Heart left ventricle (tissue), 16 donors: ENCODE results near the gene RAB20. TPM values are rescaled to one million over a fixed set of nuclear protein-coding genes. Genes with fewer than 3 reads are reported as not detected.

Source experiments
- ATAC-seq, 4 donors: fragments of 200-7000 bp; cut with Tn5 transposase; one replicate each; pipeline ENCODE4 v1.9.1; 2020 to 2022; ENCODE audit warnings: moderate library complexity in 4 of 4, mild to moderate bottlenecking in 3 of 4, moderate number of reproducible peaks in 1 of 4
- DNase-seq, 5 donors: peaks; one replicate each; pipeline ENCODE4 v3.0.0-alpha.2; 2020
- H3K27ac ChIP-seq, 12 donors: fragments of 200-600 bp; sonication (generic) in 4 of 12; one replicate each; pipeline versions ENCODE4 v1.5.0 to v1.8.0; 2016 to 2022; ENCODE audit warnings: mild to moderate bottlenecking in 2 of 12
- H3K27me3 ChIP-seq, 9 donors: fragments of 200-600 bp; sonication (generic) in 2 of 9; one replicate each; pipeline versions ENCODE4 v1.5.1 to v1.8.0; 2016 to 2022; ENCODE audit warnings: mild to moderate bottlenecking in 3 of 9
- H3K36me3 ChIP-seq, 9 donors: fragments of 200-600 bp; sonication (generic) in 2 of 9; one replicate each; pipeline versions ENCODE4 v1.5.0 to v1.8.0; 2018 to 2022; ENCODE audit warnings: mild to moderate bottlenecking in 2 of 9
- H3K4me1 ChIP-seq, 12 donors: fragments of 200-600 bp; sonication (generic) in 4 of 12; one replicate each; pipeline versions ENCODE4 v1.5.0 to v1.8.0; 2016 to 2022; ENCODE audit warnings: mild to moderate bottlenecking in 3 of 12
- H3K4me3 ChIP-seq, 12 donors: fragments of 200-600 bp; sonication (generic) in 4 of 12; one replicate each; pipeline versions ENCODE4 v1.5.0 to v1.8.0; 2017 to 2022; ENCODE audit warnings: mild to moderate bottlenecking in 9 of 12, moderate library complexity in 4 of 12
- H3K9me3 ChIP-seq, 12 donors: fragments of 200-600 bp; sonication (generic) in 4 of 12; one replicate each; pipeline versions ENCODE4 v1.5.0 to v1.8.0; 2016 to 2022; ENCODE audit warnings: mild to moderate bottlenecking in 1 of 12
- CTCF ChIP-seq, 12 donors: fragments of 200-600 bp; sonication (generic) in 4 of 12; IDR thresholded peaks; one replicate each; pipeline versions ENCODE4 v1.5.0 to v1.8.0; 2018 to 2022; ENCODE audit warnings: antibody characterized with exemption in 12 of 12, mild to moderate bottlenecking in 5 of 12
- POLR2A ChIP-seq, 2 donors: fragments of 450-650 bp; IDR thresholded peaks; one replicate each; pipeline ENCODE4 v1.6.1; 2017; ENCODE audit warnings: antibody characterized with exemption in 2 of 2, mild to moderate bottlenecking in 2 of 2, moderate library complexity in 2 of 2
- WGBS, 4 donors: extraction: QIAGEN DNeasy Blood & Tissue Kit in 2 of 4; methylation state at CpG; one replicate each; pipeline versions ENCODE4 v1.1.5 to v1.1.7; 2013 to 2018; 5-methylcytosine and 5-hydroxymethylcytosine counted together
- intact Hi-C, 10 donors: fragments of 100-400 bp; cut with DNase I; formaldehyde crosslinking; loops; one replicate each; pipeline versions ENCODE4 v1.11.1 to v1.14.2; 2022
- polyA plus RNA-seq, 2 donors: library from polyadenylated mRNA; stranded (reverse); fragments of 200-250 nt; gene quantifications; one replicate each; pipeline ENCODE4 v1.2.3, GENCODE V29; 2013
- total RNA-seq, 9 donors: library from RNA; depleted of rRNA in 2 of 9; stranded (reverse); fragments of >200 nt in 2 of 9; fragmentation: NEBNext Ultra II Directional in 3 of 9; extraction: Animal tissue kit (Norgen Biotek cat#: 25700) in 3 of 9; gene quantifications; one replicate each; pipeline versions ENCODE4 v1.1.0 to v1.2.4, GENCODE V29; 2016 to 2023
- donor health status: ischemic (EF 13 %, LVEDD 7.1; RV severe dilation, severe dysfunction).
- donor health status: healthy with polysubstance abuse.
- donor health status: DM: no; HTN: yes; CAD: no.
- donor health status: DM: no; HTN: no; CAD: no.
- donor health status: ischemic (EF 25% LVEDD 6.9; RV normal size, moderate dysfunction).
- donor health status: ischemic (EF 25% LVEDD 5.7; RV mildly dilated, moderate dysfunction).
- donor health status: healthy.
- donor health status: DM: yes; HTN: yes; CAD: no.
- donor health status: ischemic (EF 35%, LVEDD 5.7; RV mildly dilated, moderate dysfunction).
- donor health status: nonischemic (EF 11% LVEDD 7.7; RV severe dilation, severe dysfunction).
- donor health status: DM: yes; HTN: yes; CAD: no.
- donor health status: PGD.
- donor health status: ischemic (EF 29% LVEDD 5.4; RV normal size, mild dysfunction).
- donor health status: nonischemic (EF 23%, LVEDD 6.1; RV moderate dilation, normal function).

Gene RAB20
- total and polyA plus RNA-seq, 11 donors = 5.5 to 30.2 (median 13.7) TPM

GRCh38 chr13:110495376-110495775 lies 66.1 kb downstream of the RAB20 start:
- Histone ChIP-seq H3K27me3 (no peaks in the 10 kb centered on the region), H3K36me3 (peaks cover 0 to 96% (median 93%) of the 10 kb centered on the region in 9 donors), H3K9me3 (no peaks in the 10 kb centered on the region), H3K4me3 (no peak overlapping the region), H3K4me1 (no peaks in the 10 kb centered on the region), H3K27ac (no peak overlapping the region)
- TF ChIP-seq POLR2A (IDR thresholded peaks at IDR 0.05) (no peak), CTCF (IDR thresholded peaks at IDR 0.05) (no peak)
- DNase-seq (peak in 1 of 5 donors; percentile 12), ATAC-seq (no peak)
- intact Hi-C loops = no loop called here
- WGBS, 4 donors = 63 to 94% (median 93%) methylated on average over 2 to 3 of the region's 3 CpGs

- DNase-seq = peak in 1 of 5 donors; percentile 63
- TF ChIP-seq CTCF (IDR thresholded peaks at IDR 0.05) (no peak), POLR2A (IDR thresholded peaks at IDR 0.05) (no peak)
- peaks cover 0 to 96% (median 91%) of the 10 kb centered on the region in 9 donors for H3K36me3 ChIP-seq
- no peak overlapping the region for H3K4me3 ChIP-seq
- ATAC-seq = no peak
- no peaks in the 10 kb centered on the region for H3K9me3 ChIP-seq
- intact Hi-C loops = no loop called here
- H3K27me3 ChIP-seq = no peaks in the 10 kb centered on the region
- no peak overlapping the region for H3K27ac ChIP-seq
- H3K4me1 ChIP-seq = no peaks in the 10 kb centered on the region
- 87 to 94% (median 93%) methylated on average over 5 to 9 of the region's 9 CpGs for WGBS, 4 donors
Observed at GRCh38 chr13:110493613-110494012, 67.9 kb downstream of the RAB20 start.

- no peak for TF ChIP-seq CTCF (IDR thresholded peaks at IDR 0.05)
- no peak for TF ChIP-seq POLR2A (IDR thresholded peaks at IDR 0.05)
- ATAC-seq (no peak), DNase-seq (peak in 1 of 5 donors; percentile 37)
- H3K9me3 ChIP-seq = no peaks in the 10 kb centered on the region
- H3K4me3 ChIP-seq = no peak overlapping the region
- no peaks in the 10 kb centered on the region for H3K4me1 ChIP-seq
- 92 to 96% (median 94%) methylated on average over 30 of the region's 30 CpGs for WGBS, 4 donors
- no peaks in the 10 kb centered on the region for H3K27me3 ChIP-seq
- H3K36me3 ChIP-seq = peaks cover 0 to 95% (median 90%) of the 10 kb centered on the region in 9 donors
- intact Hi-C loops = no loop called here
- H3K27ac ChIP-seq = no peak overlapping the region
Observed at GRCh38 chr13:110492679-110493593, 68.6 kb downstream of the RAB20 start.

- no peaks in the 10 kb centered on the region for H3K27me3 ChIP-seq
- H3K4me1 ChIP-seq = no peaks in the 10 kb centered on the region
- intact Hi-C loops = no loop called here
- no peak overlapping the region for H3K27ac ChIP-seq
- DNase-seq (peak in 1 of 5 donors; percentile 52), ATAC-seq (peak in 1 of 4 donors; percentile 18)
- TF ChIP-seq POLR2A (IDR thresholded peaks at IDR 0.05) (no peak), CTCF (IDR thresholded peaks at IDR 0.05) (no peak)
- H3K4me3 ChIP-seq = no peak overlapping the region
- H3K36me3 ChIP-seq = peaks cover 0 to 98% (median 91%) of the 10 kb centered on the region in 9 donors
- 92 to 98% (median 94%) methylated on average over 13 to 24 of the region's 24 CpGs for WGBS, 4 donors
- H3K9me3 ChIP-seq = no peaks in the 10 kb centered on the region
Observed at GRCh38 chr13:110491869-110492678, 69.4 kb downstream of the RAB20 start.
